OCI-LY7 (cell line): Measurements from ENCODE around the gene MIER2.

Experiments used
- CTCF ChIP-seq: fragments of 200-600 bp; sonication (generic); conservative IDR thresholded peaks from 2 replicates; pipeline ENCODE4 v1.5.1; 2014; ENCODE audit warnings: mild to moderate bottlenecking, antibody characterized with exemption, low read length, moderate library complexity, mixed read lengths
- EZH2phosphoT487 ChIP-seq: fragments of 200-600 bp; sonication (generic); IDR thresholded peaks from 2 replicates; pipeline ENCODE4 v1.6.1; 2018; ENCODE audit warnings: low read depth, borderline replicate concordance, mild to moderate bottlenecking, mixed run types, antibody characterized with exemption, low read length, moderate library complexity, mixed read lengths

GRCh38 chr19:334296-335071 is 10.1 kb downstream of the MIER2 start:
- no peak for TF ChIP-seq CTCF
- no peak for TF ChIP-seq EZH2phosphoT487
